HG03432 (cell line): ENCODE results near the gene HINFP.
"Not testable (repeated sequence)": the region's sequence is repeated elsewhere in the genome, so short reads cannot be mapped to it uniquely, and the experiment has no call there.

Experiments
- ATAC-seq: cut with Tn5 transposase; IDR thresholded peaks from one replicate; pipeline ENCODE4 v1.9.1; 2021; ENCODE audit warnings: mild to moderate bottlenecking, moderate library complexity; ENCODE audit not compliant: unreplicated experiment

HINFP gene

DNA sequence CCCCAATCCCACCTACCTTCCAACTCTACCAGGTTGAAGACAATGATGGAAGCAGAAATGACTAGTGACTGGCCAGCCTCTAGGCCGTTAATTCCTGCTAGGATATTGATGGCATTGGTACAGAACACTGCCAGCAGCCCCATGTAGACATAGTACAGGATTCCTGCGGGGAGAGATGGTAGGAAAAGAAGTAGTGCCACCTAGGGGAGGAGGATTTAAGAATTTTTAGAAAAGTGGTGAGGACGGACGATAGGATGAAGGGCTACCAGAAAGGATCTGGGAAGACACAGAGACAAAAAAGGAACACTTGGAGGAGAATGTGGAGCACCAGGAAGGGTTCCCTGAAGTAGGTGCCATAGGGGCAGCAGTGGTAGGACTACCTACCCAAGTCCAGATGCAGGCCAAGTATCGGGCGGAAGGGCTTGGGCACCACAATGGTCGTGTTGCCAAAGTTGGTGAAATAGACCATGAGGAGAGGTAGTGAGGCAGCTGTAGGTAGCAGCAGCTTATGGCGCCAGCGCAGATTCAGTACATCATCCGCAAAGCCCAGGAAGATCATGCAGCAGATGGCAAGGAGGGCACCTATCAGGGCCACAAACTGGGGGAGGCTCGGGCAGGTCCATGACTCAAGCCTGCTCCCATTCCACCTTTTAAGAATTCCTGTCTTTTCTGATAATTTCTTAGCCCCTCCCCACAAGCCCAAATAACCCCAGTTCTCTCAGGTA is 21.0 kb upstream of the HINFP start:
- ATAC-seq = no peak

DNA sequence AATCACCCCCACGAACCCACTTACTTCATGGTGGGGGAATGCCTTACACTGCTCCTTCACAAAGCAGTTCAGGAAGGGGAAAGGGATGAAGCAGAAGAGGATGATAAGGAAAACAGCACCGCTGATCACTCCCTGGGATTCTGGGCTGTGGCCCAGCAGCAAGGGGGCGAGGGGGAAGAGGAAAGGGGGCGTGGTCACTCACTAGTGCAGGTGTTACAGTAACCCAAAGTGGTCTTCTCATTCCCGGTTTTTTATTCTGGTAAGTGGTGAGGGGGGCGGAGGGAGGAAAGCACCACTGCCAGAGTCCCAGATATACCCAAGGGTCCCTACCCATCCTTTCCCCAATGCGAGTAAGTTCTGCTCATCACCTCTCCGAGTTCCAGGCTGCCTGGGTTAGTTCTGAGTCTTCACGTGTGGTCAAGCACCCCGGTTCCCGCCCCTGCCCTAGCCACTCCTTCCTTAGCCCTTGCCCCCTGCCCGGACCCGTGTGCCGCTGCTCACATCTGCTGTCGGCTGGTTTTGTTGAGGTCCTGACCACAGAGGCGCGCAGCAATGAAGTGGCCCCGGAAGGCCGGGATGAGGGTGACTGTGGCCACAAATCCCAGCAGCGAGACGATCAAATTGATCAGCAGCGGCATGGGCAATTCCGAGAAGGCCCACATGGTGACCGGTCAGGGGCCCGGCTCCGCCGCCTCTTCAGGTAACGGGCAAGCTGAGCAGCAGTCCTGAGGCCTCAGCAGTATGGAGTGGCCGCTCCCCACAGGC is 20.2 kb upstream of the HINFP start:
- ATAC-seq = peak; percentile 24

DNA sequence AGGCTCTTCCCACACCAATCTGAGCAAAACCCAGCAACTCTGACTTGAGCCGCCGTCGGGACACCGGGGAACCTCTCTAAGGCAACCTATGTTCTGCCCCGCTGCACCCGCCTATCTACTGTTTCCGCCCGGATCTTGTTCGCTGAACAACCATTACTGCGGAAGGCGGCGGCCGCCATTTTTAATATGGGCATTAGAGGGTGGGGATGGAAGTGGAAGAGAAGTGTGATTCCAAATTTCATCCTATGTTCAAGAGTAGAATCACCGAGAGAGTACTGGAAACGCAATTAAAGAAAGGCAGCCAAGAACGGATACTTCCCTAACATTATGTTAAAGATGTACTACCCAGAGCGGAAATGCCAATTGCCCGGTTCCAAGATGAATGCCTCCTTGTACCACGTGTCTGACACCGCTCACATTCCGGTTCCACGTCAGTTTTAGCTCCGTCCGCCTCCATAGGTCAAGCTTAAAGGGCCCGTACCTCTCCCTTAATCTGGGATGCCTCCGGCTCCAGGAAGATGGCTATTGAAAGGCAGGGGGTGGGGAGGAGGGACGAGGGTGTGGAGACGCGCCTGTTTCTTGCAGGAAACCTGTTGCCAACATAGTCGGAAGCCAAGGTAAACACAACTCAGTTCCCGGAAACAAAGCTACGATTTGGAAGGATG is 19.5 kb upstream of the HINFP start, which contains the start of gene DPAGT1:
DPAGT1 (minus strand) TSS at position 95 of the 665 bp plus-strand sequence. CDS start 198 bp downstream, outside the sequence.
- peak; percentile 80 for ATAC-seq

DNA sequence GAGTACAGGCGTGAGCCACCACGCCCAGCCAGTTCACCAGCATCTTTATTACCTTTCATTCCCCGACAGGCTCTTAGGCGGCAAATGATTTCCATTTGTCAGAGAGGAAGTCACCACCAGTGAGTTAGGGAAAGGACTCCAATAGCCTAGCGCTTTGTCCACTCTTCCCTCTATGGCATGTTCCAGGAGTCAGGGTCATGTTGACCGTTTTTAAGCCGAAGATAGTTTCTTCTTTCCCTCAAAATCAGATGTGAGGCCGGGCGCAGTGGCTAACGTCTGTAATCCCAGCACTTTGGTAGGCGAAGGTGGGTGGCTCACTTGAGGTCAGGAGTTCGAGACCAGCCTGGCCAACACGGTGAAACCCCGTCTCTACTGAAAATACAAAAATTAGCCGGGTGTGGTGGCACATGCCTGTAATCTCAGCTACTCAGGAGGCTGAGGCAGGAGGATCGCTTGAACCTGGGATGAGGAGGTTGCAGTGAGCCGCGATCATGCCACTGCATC is 18.2 kb upstream of the HINFP start:
- not testable (repeated sequence) for ATAC-seq

DNA sequence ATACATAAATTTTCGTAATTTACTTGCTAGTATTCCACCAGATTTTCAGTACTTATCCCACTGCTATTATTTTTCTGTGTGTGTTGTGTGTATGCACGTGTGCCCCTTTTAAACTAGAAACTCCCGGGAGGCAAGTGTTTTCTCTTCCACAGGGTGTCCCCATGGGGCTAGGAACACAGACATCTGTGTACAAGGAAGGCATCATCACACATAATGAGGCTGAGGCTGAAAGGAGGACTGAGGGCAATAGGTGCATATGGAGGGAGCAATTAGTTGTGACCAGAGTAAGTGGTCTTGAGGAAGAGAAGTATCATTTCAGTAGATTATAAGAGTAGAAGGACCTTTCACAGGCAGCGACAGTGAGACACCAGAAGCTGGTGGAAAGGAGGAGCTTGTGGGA is 17.6 kb upstream of the HINFP start:
- no peak for ATAC-seq

DNA sequence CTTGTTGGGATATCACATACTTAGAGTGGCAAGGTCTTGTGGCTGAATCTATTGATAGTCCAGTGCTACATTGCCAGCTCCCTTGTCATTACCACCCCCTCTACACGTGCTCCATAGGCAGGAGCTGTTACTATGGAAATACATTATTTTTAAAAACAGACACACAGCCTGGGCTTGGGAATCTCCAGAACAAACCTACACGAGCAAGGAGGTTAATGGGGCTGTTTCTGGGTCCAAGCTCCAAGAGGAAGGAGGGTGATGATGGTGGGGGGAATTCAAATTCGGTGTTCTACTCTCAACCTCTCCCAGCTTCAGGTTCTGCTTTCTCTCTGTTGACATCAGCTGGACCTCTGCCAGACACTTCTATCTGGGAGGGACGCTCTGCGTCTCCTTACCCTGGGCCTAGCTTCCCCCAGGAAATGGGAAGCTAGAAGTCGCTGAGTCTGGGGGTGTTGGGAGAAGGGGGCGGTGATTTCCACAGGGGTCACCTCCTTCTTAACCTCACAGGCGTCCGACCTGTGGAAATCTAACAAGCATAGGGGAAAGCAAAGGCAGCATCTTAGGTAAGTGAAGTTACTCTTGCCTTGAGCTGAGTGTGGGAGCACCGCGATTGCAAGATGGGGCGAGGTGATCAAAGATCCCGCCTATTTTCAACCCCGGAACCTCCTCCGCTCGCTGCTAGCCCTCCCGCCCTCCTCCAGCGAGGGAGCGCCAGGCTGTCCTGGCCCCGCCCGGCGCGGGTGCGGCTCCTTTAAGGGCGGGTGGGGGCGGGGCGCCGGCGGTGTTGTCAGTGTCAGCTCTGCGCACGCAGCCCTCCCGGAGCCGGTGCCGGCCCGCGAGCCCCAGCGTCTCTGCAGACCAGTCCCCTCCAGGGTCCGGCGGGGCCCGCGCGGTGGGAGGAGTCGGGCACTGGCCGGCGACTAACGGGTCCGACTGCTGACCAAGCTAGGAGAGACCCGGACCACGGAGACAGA is 14.5 kb upstream of the HINFP start, which contains the start of gene C2CD2L:
C2CD2L (plus strand) TSS at position 781 of the 974 bp plus-strand sequence. CDS start 398 bp downstream, outside the sequence.
- ATAC-seq = peak; percentile 84

DNA sequence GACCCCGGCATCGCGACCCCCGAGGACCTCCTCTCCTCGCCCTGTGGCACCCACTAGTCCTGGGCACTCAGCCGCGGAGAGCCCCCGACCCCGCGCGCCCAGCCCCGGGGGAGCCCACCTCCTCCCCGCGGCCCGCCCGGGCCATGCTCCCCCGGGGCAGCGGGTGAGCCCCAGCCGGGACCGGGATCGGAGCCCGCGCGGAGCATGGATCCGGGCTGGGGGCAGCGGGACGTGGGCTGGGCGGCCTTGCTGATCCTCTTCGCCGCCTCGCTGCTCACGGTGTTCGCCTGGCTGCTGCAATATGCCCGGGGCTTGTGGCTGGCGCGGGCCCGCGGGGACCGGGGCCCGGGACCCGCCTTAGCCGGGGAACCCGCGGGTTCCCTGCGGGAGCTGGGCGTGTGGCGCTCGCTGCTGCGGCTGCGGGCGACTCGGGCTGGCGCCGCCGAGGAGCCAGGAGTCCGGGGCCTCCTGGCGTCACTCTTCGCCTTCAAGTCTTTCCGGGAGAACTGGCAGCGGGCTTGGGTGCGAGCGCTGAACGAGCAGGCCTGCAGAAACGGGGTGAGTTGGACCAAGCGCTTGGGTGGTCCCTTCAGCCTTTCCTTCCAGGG is 13.7 kb upstream of the HINFP start:
- ATAC-seq = peak; percentile 33

DNA sequence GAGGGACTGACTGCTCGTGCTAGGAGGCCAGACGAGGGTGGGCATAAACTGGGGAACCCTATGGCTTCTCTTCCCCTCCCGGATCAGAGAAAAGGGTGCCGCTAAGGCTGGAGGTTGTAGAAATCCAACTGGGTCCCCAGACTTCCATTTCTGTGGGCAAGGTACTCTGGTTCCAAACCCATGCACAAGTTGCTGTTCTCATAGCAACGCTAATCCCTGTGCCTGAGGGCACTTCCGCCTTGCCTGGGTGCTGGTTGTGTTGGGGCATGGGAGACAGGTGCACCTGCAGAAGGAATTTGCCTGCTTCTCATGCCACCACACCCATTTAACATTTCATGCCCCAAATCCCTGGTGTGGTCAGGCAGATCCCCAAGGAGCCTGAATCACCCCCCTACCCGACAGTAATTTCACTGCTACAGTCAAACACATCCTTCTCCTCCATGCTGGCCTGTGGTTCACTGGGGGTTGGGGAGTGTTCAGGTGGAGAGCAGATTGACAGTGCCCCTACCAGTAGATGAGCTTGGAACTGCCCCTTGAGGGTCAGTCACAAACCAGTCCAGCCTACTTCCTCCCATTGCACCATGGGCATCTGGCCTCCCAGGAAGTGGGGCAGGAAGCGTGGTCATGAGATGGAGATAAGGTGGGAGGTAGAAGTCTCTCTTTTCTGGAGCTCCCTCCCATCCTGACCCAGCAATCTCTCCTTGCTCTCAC is 13.1 kb upstream of the HINFP start:
- no peak for ATAC-seq

DNA sequence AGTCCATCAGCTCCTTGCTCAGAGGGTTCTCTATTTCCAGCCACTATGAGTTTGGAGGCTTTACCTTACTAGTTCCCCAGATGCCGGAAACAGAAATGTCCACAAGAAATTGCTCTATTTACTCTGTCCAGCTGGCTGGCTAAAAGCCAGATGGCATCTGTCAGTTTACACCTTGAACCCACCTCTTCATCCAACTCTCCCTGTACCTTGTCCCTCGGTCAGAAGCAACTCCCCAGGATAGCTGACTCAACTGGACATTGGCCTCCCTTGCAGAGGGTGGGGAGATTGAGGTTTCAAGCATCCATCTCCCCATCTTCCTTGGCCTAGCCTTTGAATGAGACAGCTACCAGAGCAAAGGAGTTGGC is 12.5 kb upstream of the HINFP start:
- no peak for ATAC-seq

DNA sequence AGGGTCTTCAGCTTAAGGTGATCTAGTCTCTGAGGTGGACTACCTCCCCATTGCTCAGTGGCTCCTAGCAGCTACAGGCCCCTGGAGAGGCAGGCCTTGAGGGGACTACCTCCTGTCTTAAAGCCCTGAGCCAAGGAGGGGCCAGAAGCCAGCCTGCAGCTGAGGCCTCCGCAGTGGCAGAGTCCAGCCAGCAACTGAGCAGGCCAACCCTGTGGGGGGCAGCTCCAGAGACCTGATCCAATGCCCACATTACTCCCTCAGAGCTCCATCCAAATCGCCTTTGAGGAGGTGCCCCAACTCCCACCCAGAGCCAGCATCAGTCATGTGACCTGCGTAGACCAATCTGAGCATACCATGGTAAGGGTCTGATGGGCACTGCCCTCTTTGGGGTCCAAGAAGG is 11.5 kb upstream of the HINFP start:
- ATAC-seq = no peak

DNA sequence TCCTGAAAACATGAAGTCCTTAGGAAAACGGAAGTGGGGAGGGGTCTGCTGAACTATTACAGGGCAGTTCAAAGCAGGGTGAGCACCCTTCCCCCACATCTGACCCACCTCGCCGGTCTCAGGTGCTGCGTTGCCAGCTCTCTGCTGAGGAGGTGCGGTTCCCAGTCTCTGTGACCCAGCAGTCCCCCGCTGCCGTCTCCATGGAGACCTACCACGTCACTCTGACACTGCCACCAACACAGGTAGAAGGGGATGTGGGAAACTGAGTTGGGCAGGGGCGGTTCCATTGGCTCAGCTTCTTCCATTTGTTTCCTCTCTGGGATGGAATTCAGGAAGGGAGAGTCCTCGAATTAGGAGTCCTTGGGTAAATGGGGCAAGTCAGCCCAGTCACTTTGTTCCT is 10.9 kb upstream of the HINFP start:
- no peak for ATAC-seq

DNA sequence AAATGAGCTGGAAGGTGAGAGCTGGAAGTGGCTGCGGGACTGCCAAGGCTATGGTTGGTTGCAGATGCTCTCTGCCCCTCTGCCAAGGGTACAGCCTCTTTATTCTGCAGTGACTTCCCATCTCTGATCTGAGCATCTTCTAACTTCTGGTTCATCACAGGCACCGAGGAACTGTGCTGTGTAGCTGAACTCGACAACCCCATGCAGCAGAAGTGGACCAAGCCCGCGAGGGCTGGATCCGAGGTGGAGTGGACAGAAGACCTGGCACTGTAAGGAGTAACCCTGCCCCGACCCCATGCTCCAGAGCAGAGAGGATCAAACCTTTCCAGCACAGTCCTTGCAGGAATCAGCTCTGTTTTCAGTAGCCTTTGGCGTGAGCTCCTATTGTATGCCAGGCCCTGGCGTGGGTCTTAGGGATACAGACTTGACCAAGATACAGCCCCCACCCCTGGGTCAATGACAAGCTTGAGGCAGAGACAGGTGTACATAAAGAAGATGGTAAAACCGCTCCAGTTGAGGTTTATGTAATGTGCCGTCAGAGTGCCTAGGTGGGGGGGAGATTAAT is 9.9 kb upstream of the HINFP start:
- ATAC-seq = no peak

DNA sequence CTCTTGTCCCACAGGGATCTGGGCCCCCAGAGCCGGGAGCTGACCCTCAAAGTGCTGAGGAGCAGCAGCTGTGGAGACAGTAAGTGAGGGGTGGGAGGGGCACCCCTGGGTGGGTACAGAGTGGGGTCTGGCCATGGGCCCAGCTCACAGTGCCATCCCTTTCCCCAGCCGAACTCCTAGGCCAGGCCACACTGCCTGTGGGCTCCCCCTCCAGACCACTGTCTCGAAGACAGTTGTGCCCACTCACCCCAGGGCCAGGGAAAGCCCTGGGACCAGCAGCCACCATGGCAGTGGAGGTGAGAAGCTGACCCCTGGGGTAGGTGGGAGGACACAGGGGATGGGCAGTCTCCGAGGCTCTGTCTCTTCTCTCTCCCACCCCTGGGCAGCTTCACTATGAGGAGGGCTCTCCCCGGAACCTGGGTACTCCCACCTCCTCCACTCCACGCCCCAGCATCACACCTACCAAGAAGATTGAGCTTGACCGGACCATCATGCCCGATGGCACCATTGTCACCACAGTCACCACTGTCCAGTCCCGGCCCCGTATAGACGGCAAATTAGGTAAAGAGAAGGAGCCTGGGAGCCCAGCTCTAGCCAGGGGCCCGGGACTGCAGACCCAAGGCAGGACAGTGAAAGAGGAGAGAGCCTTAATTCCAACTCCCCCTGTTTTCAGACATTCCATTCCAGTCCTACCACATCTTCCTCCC is 8.9 kb upstream of the HINFP start:
- no peak for ATAC-seq

DNA sequence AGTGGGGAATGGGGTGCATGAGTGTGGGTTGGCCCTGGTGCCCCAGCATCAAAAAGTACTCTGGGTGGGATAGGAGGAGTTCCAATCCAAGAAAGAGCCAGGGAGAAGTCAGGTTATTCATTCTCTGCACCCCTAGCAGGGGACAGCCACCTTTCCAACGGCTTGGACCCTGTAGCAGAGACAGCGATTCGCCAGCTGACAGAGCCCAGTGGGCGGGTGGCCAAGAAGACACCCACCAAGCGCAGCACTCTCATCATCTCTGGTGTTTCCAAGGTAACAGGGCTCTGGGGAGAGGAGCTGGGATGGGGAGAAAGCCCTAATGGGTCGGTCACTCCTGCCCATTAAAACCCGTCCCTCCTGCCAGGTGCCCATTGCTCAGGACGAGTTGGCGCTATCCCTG is 7.7 kb upstream of the HINFP start:
- ATAC-seq = no peak

DNA sequence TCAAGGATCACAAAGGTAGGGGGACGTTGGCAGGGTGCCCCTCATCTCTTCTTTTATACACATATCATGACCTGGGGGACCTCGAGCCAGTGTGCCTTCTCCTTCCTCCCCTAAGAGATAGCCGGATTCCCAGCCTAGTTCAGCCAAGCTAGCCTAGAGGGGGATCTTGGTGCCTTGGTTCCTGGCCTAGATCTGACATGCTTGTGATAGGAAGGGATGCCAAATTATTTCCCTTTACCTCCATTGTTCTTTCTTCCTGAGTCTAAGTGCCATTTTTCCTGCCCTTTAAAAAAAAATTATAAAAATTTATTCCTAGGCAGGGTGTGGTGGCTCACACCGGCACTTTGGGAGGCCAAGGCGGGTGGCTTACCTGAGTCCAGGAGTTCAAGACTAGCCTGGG is 7.0 kb upstream of the HINFP start:
- no peak for ATAC-seq

DNA sequence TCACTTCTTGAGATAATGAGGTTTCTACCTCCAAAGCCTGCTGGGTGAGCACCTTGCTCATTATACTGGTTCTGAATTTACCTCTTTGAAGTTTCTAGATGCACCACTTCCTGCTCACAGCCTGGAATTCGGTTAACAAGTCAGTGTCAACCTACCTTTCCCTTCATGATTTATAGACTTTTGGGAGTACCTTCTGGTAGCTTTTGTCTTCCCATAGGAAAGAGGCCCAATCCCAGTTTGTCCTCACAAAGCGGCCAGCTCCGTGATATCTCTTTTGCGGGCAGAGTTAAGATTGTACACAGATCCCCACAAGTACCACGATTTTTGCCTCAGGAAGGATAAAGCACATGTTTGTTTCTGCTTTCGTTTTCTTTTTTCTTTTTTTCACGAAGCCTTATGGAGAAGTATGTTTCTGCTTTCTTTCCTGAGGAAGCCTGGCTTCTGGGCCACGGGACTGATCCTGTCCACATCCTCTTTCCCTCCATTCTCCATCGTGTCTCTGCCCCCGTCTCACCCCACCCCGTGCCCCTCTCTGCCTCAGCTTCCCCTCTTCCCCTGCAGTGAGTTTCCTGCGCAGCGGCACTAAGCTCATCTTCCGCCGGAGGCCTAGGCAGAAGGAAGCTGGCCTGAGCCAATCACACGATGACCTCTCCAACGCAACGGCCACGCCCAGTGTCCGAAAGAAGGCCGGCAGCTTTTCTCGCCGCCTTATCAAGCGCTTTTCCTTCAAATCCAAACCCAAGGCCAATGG is 5.7 kb upstream of the HINFP start:
- ATAC-seq = no peak

DNA sequence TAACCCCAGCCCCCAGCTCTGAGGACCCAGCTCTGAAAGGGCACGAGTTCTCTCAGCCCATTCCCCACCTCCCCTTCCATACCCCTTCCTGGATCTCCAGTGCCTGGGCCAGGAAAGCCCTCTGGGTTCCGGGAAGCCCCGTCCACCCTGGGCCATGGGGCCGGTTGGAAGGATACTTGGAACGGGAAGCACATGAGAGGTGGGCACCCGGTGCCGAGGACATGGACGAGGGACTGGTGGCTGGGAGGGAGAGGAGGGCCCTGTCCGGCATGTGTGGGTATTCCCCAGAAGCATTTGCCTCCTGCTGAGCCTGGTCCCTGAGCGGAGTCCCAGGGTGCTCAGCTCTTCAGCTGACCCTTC is 5.2 kb upstream of the HINFP start:
- no peak for ATAC-seq

DNA sequence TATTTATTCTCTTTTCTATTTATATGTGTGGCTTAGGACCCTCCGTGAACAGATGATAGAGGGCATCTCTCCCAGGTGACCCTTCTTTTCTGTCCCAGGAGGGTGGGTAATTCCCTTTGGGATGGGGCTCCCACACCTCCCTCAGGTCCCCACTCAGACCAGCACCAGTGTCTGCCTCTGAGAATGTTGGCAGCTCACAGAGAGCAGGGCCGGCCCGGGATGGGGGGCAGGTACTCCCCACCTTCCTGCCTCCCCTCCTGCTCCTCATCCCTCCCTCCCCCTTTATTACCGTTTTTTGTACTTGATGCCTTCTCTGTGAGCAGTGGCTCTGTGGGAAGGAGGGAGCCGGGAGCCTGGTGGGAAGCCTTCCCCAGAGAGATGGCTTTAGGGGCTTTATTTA is 4.8 kb upstream of the HINFP start:
- ATAC-seq = no peak
